ENCODE results near the gene KRT40. TPM values are rescaled to one million over a fixed set of nuclear protein-coding genes. Genes with fewer than 3 reads are reported as not detected.

Gene KRT40
- total and polyA plus RNA-seq, 2 of the 8 experiments (the other 6 are each of a cell fraction or from before 2014, with no cell fraction given), result not detected

DNA sequence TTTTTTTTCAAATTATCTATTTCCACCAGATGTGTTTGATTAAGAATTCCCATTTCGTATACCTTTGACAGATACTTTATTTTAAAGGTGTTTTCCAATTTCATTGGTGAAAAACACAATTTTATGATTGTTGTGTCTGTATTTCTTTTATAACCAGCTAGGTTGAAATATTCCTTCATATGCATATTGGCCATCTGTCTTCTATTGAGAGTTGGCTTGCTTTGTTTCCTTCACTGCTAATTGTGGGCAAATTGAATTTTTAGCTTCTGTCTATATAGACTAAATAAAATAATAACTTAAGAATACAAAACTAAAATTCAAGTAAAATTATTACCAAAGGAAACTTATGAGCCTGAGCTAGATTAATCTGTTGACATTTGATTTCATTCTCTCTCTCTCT is 11.0 kb upstream of the KRT40 start:
- no peak overlapping the region for H2BK12ac ChIP-seq (ENCODE audit: low read depth, low read length)
- DNase-seq (ENCODE audit: low read depth in 1 of 2, low spot score in 2 of 2), result no peak
- H4K8ac ChIP-seq (ENCODE audit: extremely low read depth, insufficient read depth, low read length), result no peak overlapping the region
- H3K36me3 ChIP-seq (ENCODE audit: control insufficient read depth in 2 of 4, insufficient read depth in 4 of 4, low read length in 3 of 4), result no peaks in the 10 kb centered on the region
- no peaks in the 10 kb centered on the region for H4K20me1 ChIP-seq (replicated peaks in 1 of 2; ENCODE audit: control insufficient read depth in 1 of 2, insufficient read depth in 2 of 2, low read length in 2 of 2)
- 53% methylated on average over 1 of the region's 1 CpG; no CpG with 5 or more reads in 1 of the 2 experiments for WGBS, 2 experiments (ENCODE audit: extremely low coverage in 1 of 2, insufficient coverage in 1 of 2, insufficient read length in 1 of 2, insufficient replicate concordance in 2 of 2, low coverage in 1 of 2, low lambda C conversion rate in 2 of 2, missing lambda C conversion rate in 1 of 2)
- no peaks in the 10 kb centered on the region for H3K79me2 ChIP-seq (ENCODE audit: control insufficient read depth in 1 of 2, insufficient read depth in 2 of 2, low read length in 2 of 2)
- H3K27me3 ChIP-seq (replicated peaks in 1 of 4; ENCODE audit: control insufficient read depth in 3 of 4, extremely low read depth in 1 of 4, insufficient read depth in 3 of 4, low read length in 3 of 4), result no peaks in the 10 kb centered on the region
- H3K56ac ChIP-seq (replicated peaks; ENCODE audit: insufficient read length, low read depth, low read length), result no peak overlapping the region
- no peak overlapping the region for H3K4ac ChIP-seq (replicated peaks; ENCODE audit: insufficient read length, low read depth, low read length)
- no peaks in the 10 kb centered on the region for H3K9me3 ChIP-seq (ENCODE audit: insufficient read depth in 2 of 2, low read depth in 1 of 2, low read length in 1 of 2)
- H2AFZ ChIP-seq (ENCODE audit: low read length), result no peak overlapping the region
- H4K5ac ChIP-seq (ENCODE audit: insufficient read length, low read depth, low read length), result no peak overlapping the region
- no peak overlapping the region for H3K4me2 ChIP-seq (ENCODE audit: insufficient read depth in 1 of 2, low read depth in 2 of 2, low read length in 2 of 2)
- no peak overlapping the region for H2BK15ac ChIP-seq (ENCODE audit: low read length)
- no peak overlapping the region for H2BK20ac ChIP-seq (ENCODE audit: low read length)
- TF ChIP-seq SIX5 (IDR thresholded peaks at IDR 0.05; ENCODE audit: low read depth, low read length) (no peak), SP4 (IDR thresholded peaks at IDR 0.05; ENCODE audit: low read length) (no peak), JUND (IDR thresholded peaks at IDR 0.05; ENCODE audit: low read length) (no peak), SUZ12 (IDR thresholded peaks at IDR 0.05; ENCODE audit: low read length) (no peak), SP1 (IDR thresholded peaks at IDR 0.05; ENCODE audit: low read depth, low read length) (no peak), KDM4A (IDR thresholded peaks at IDR 0.05; ENCODE audit: low read depth, low read length, severe bottlenecking) (no peak), EZH2 (IDR thresholded peaks at IDR 0.05; ENCODE audit: low read depth, low read length, severe bottlenecking) (no peak)
- TF ChIP-seq, protein P1, sequence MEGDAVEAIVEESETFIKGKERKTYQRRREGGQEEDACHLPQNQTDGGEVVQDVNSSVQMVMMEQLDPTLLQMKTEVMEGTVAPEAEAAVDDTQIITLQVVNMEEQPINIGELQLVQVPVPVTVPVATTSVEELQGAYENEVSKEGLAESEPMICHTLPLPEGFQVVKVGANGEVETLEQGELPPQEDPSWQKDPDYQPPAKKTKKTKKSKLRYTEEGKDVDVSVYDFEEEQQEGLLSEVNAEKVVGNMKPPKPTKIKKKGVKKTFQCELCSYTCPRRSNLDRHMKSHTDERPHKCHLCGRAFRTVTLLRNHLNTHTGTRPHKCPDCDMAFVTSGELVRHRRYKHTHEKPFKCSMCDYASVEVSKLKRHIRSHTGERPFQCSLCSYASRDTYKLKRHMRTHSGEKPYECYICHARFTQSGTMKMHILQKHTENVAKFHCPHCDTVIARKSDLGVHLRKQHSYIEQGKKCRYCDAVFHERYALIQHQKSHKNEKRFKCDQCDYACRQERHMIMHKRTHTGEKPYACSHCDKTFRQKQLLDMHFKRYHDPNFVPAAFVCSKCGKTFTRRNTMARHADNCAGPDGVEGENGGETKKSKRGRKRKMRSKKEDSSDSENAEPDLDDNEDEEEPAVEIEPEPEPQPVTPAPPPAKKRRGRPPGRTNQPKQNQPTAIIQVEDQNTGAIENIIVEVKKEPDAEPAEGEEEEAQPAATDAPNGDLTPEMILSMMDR (IDR thresholded peaks at IDR 0.05; ENCODE audit: control extremely low read depth in 1 of 3, insufficient read depth in 1 of 3, low read depth in 1 of 3, low read length in 3 of 3), result no peak
- POLR2A ChIA-PET (ENCODE audit: partially characterized antibody), result interaction anchor here (0.7 kb wide), 1 partner anchor 30 kb away, joined by 3 read pairs; no protein-coding TSS in a partner anchor
- H3K14ac ChIP-seq (ENCODE audit: insufficient read length), result no peak overlapping the region
- H3K18ac ChIP-seq (ENCODE audit: extremely low read depth, low read length), result no peak overlapping the region
- H2AK5ac ChIP-seq (ENCODE audit: low read depth, low read length), result no peak overlapping the region
- no peaks in the 10 kb centered on the region for H3K23me2 ChIP-seq (ENCODE audit: low read depth, low read length)
- CTCF ChIA-PET (ENCODE audit: partially characterized antibody), result interaction anchor here (1.0 to 1.6 kb wide), 2 partner anchors 32 to 212 kb away, joined by 3 to 4 read pairs; no protein-coding TSS in a partner anchor
- H3K79me1 ChIP-seq (ENCODE audit: low read depth, low read length), result no peaks in the 10 kb centered on the region
- H2BK120ac ChIP-seq (replicated peaks; ENCODE audit: low read depth, low read length), result no peak overlapping the region
- H3K23ac ChIP-seq (ENCODE audit: insufficient read length), result no peak overlapping the region
- H4K91ac ChIP-seq (replicated peaks; ENCODE audit: insufficient read length, low read length), result no peak overlapping the region
- FAIRE-seq, result no peak
- no peak overlapping the region for H3K9ac ChIP-seq (replicated peaks in 1 of 4; ENCODE audit: extremely low read depth in 1 of 4, low read depth in 3 of 4, low read length in 3 of 4)
- no peak overlapping the region for H2BK5ac ChIP-seq (ENCODE audit: low read depth, low read length)
- H3K4me3 ChIP-seq (ENCODE audit: extremely low read depth in 1 of 4, insufficient read depth in 2 of 4, low read depth in 3 of 4, low read length in 4 of 4), result no peak overlapping the region
- H3K4me1 ChIP-seq (replicated peaks in 1 of 4; ENCODE audit: control insufficient read depth in 3 of 4, insufficient read depth in 4 of 4, low read length in 3 of 4), result peaks cover 0 to 2% (median 0%) of the 10 kb centered on the region in 4 experiments; a peak in 2 of 7 replicates
- no peak overlapping the region for H3K27ac ChIP-seq (ENCODE audit: low read depth, low read length)

Measured in H1 (cell line).